Activated naive CD4-positive, alpha-beta T cell treated with Interleukin-2 at 50 U/mL for 16 hours (primary cell): ENCODE measurements around the gene TAGLN3.

Experiments
- DNase-seq: peaks from one replicate; pipeline ENCODE4 v3.0.0-alpha.2; 2020

Gene TAGLN3

DNA sequence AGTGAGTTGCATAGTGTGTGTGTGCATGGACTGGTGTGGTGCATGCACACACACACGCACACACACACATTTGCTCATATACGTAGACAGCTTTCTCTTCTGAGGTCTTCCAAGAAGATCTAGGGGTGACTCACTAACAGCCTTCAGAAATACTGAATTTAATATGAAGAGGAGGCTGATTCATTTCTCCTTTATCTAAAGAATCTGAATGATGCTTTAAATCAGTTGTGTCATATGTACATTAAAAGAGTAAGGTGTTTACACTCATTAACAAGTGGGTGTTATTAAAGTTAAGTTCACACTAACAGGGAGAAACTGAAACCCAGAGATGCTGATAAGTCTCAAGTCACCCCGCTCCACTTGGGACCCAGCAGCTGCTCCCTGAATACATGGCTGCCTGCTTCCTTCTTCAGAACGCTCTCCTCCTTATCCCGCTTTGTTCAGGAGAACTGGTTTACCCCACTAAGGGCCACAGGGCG lies 57.8 kb downstream of the TAGLN3 start:
- peak; percentile 33 for DNase-seq

DNA sequence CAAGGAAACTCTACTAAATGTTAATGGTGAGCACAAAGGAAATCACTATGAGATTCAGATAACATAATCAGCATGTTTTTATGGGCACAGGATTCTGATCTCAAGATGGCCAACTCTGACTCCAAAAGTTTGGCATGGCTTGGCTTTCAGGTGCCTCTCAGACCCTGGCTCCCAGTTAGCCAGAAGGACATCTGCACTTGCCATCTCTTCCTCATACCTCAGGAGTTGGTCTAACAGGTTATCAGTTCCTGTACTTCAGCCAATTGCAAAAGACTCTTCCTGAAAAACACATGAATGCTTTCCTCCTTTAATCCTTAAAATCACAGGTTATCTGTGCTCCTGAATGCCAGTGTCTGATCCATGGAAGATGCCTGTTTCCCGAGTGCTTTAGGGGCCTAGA lies 60.8 kb downstream of the TAGLN3 start:
- DNase-seq: no peak

DNA sequence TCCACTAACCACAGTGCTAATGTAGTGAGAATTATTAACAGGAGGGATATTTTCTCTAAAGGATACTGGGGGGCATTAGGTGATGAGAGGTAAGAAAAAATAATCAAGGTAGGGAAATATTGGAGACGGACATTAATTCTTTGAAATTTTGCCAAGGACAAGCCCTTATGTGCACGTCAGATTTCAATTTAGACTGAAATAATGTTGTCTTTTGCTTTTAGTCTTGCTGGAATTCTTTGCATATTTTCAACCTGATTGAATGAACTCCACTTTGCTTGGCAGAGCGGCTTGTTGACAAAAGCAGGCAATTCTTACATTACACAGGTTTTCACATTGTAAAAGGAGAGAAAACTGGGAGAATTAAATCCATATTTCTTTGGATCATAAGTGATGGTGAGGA lies 62.4 kb downstream of the TAGLN3 start:
- no peak for DNase-seq
